ENCODE results near the gene TRIM65.

The TRIM65 gene

GRCh38 chr17:75922963-75923874 is 26.5 kb upstream of the TRIM65 start:
- ChIA-PET POLR2A (interaction anchor here (0.6 to 0.9 kb wide), 2 partner anchors 27 to 207 kb away, joined by 3 read pairs; partner anchors contain the start of gene TRIM65), CTCF (interaction anchor here (1.0 kb wide), 1 partner anchor 68 kb away, joined by 3 read pairs; the partner anchor contains the start of gene WBP2)
- TF ChIP-seq BHLHE40 (IDR thresholded peaks at IDR 0.05; ENCODE audit: borderline replicate concordance) (no peak), ZNF384 (IDR thresholded peaks at IDR 0.05) (no peak), NFRKB (IDR thresholded peaks at IDR 0.05) (no peak), FOXK2 (IDR thresholded peaks at IDR 0.05) (no peak), HDGF (IDR thresholded peaks at IDR 0.05; ENCODE audit: borderline replicate concordance) (no peak), ARNT (IDR thresholded peaks at IDR 0.05) (no peak), FOXM1 (IDR thresholded peaks at IDR 0.05; ENCODE audit: borderline replicate concordance) (no peak), FOXA1 (IDR thresholded peaks at IDR 0.05) (no peak), L3MBTL2 (conservative IDR thresholded peaks at IDR 0.05) (no peak), SP1 (IDR thresholded peaks at IDR 0.05) (no peak), SUZ12 (IDR thresholded peaks at IDR 0.05) (no peak), PKNOX1 (IDR thresholded peaks at IDR 0.05) (no peak), LEF1 (IDR thresholded peaks at IDR 0.05; ENCODE audit: borderline replicate concordance) (no peak), ELF4 (IDR thresholded peaks at IDR 0.05) (no peak), CTBP1 (IDR thresholded peaks at IDR 0.05; ENCODE audit: borderline replicate concordance) (no peak), TARDBP (IDR thresholded peaks at IDR 0.05) (no peak)
- DNase-seq (ENCODE audit: extremely low spot score), result no peak

GRCh38 chr17:75922173-75922961 is 25.6 kb upstream of the TRIM65 start:
- ChIA-PET CTCF (no interaction called here), POLR2A (interaction anchor here (1.0 to 1.3 kb wide), 2 partner anchors 54 to 56 kb away, joined by 3 read pairs; partner anchors contain the start of genes ACOX1 and TEN1)
- no peak for DNase-seq (ENCODE audit: extremely low spot score)
- TF ChIP-seq HDGF (IDR thresholded peaks at IDR 0.05; ENCODE audit: borderline replicate concordance) (no peak), SP1 (IDR thresholded peaks at IDR 0.05) (no peak), PKNOX1 (IDR thresholded peaks at IDR 0.05) (no peak), L3MBTL2 (conservative IDR thresholded peaks at IDR 0.05) (no peak), NFRKB (IDR thresholded peaks at IDR 0.05) (no peak), FOXA1 (IDR thresholded peaks at IDR 0.05) (no peak), BHLHE40 (IDR thresholded peaks at IDR 0.05; ENCODE audit: borderline replicate concordance) (no peak), ZNF384 (IDR thresholded peaks at IDR 0.05) (no peak), CTBP1 (IDR thresholded peaks at IDR 0.05; ENCODE audit: borderline replicate concordance) (no peak), FOXK2 (IDR thresholded peaks at IDR 0.05) (no peak), SUZ12 (IDR thresholded peaks at IDR 0.05) (no peak), ELF4 (IDR thresholded peaks at IDR 0.05) (no peak), ARNT (IDR thresholded peaks at IDR 0.05) (no peak), TARDBP (IDR thresholded peaks at IDR 0.05) (no peak), FOXM1 (IDR thresholded peaks at IDR 0.05; ENCODE audit: borderline replicate concordance) (no peak), LEF1 (IDR thresholded peaks at IDR 0.05; ENCODE audit: borderline replicate concordance) (no peak)

GRCh38 chr17:75921596-75921995 is 24.8 kb upstream of the TRIM65 start:
- TF ChIP-seq FOXM1 (IDR thresholded peaks at IDR 0.05; ENCODE audit: borderline replicate concordance), result no peak
- no peak for TF ChIP-seq ELF4 (IDR thresholded peaks at IDR 0.05)
- TF ChIP-seq ARNT (IDR thresholded peaks at IDR 0.05), result no peak
- no peak for TF ChIP-seq FOXK2 (IDR thresholded peaks at IDR 0.05)
- TF ChIP-seq FOXA1 (IDR thresholded peaks at IDR 0.05), result no peak
- TF ChIP-seq PKNOX1 (IDR thresholded peaks at IDR 0.05), result no peak
- no peak for TF ChIP-seq NFRKB (IDR thresholded peaks at IDR 0.05)
- no peak for TF ChIP-seq BHLHE40 (IDR thresholded peaks at IDR 0.05; ENCODE audit: borderline replicate concordance)
- no peak for TF ChIP-seq CTBP1 (IDR thresholded peaks at IDR 0.05; ENCODE audit: borderline replicate concordance)
- no peak for TF ChIP-seq SUZ12 (IDR thresholded peaks at IDR 0.05)
- TF ChIP-seq LEF1 (IDR thresholded peaks at IDR 0.05; ENCODE audit: borderline replicate concordance), result no peak
- no peak for TF ChIP-seq SP1 (IDR thresholded peaks at IDR 0.05)
- ChIA-PET CTCF (no interaction called here), POLR2A (interaction anchor here (1.0 to 1.3 kb wide), 2 partner anchors 55 to 57 kb away, joined by 3 read pairs; partner anchors contain the start of genes ACOX1 and TEN1)
- DNase-seq (ENCODE audit: extremely low spot score), result no peak

GRCh38 chr17:75920045-75920560 is 23.4 kb upstream of the TRIM65 start:
- POLR2A ChIA-PET, result interaction anchor here (0.6 to 1.7 kb wide), 4 partner anchors 14 to 81 kb away, joined by 3 to 9 read pairs (median 4); partner anchors contain the start of genes FBF1 and WBP2
- CTCF ChIA-PET, result interaction anchor here (0.5 kb wide), 1 partner anchor 15 kb away, joined by 3 read pairs; the partner anchor contains the start of gene MRPL38
- no peak for TF ChIP-seq L3MBTL2 (conservative IDR thresholded peaks at IDR 0.05)
- TF ChIP-seq FOXM1 (IDR thresholded peaks at IDR 0.05; ENCODE audit: borderline replicate concordance), result no peak
- no peak for TF ChIP-seq CTBP1 (IDR thresholded peaks at IDR 0.05; ENCODE audit: borderline replicate concordance)
- no peak for TF ChIP-seq ZNF384 (IDR thresholded peaks at IDR 0.05)
- no peak for TF ChIP-seq NFRKB (IDR thresholded peaks at IDR 0.05)
- no peak for TF ChIP-seq PKNOX1 (IDR thresholded peaks at IDR 0.05)
- no peak for TF ChIP-seq SUZ12 (IDR thresholded peaks at IDR 0.05)
- TF ChIP-seq HDGF (IDR thresholded peaks at IDR 0.05; ENCODE audit: borderline replicate concordance), result no peak
- no peak for TF ChIP-seq ARNT (IDR thresholded peaks at IDR 0.05)
- no peak for TF ChIP-seq ELF4 (IDR thresholded peaks at IDR 0.05)
- no peak for TF ChIP-seq LEF1 (IDR thresholded peaks at IDR 0.05; ENCODE audit: borderline replicate concordance)
- TF ChIP-seq TARDBP (IDR thresholded peaks at IDR 0.05), result no peak
- no peak for TF ChIP-seq SP1 (IDR thresholded peaks at IDR 0.05)
- no peak for TF ChIP-seq BHLHE40 (IDR thresholded peaks at IDR 0.05; ENCODE audit: borderline replicate concordance)
- TF ChIP-seq FOXA1 (IDR thresholded peaks at IDR 0.05), result no peak
- no peak for TF ChIP-seq FOXK2 (IDR thresholded peaks at IDR 0.05)
- DNase-seq (ENCODE audit: extremely low spot score), result no peak
